Non-pigmented ciliary epithelial cell (primary cell): Measurements from ENCODE around the gene NPR1.
"Not testable (repeated sequence)": the region's sequence is repeated elsewhere in the genome, so short reads cannot be mapped to it uniquely, and the experiment has no call there.

ENCODE experiments used
- DNase-seq: peaks from one replicate; pipeline ENCODE4 v3.0.0-alpha.2; 2010; ENCODE audit warnings: low read depth

Gene NPR1

GRCh38 chr1:153682730-153683129 lies 4.2 kb downstream of the NPR1 start:
- no peak for DNase-seq

GRCh38 chr1:153683854-153684253 lies 5.4 kb downstream of the NPR1 start:
- DNase-seq: no peak

GRCh38 chr1:153684892-153685291 lies 6.4 kb downstream of the NPR1 start:
- DNase-seq: no peak

GRCh38 chr1:153685544-153686340 lies 7.3 kb downstream of the NPR1 start:
- no peak for DNase-seq

- DNase-seq: no peak
Observed at GRCh38 chr1:153687346-153688125, 9.0 kb downstream of the NPR1 start.

GRCh38 chr1:153688276-153688675 lies 9.8 kb downstream of the NPR1 start:
- DNase-seq: no peak

GRCh38 chr1:153688736-153689328 lies 10.3 kb downstream of the NPR1 start:
- DNase-seq: no peak

- no peak for DNase-seq
Observed at GRCh38 chr1:153693466-153693865, 15.0 kb downstream of the NPR1 start.

GRCh38 chr1:153696741-153697140 lies 18.3 kb downstream of the NPR1 start:
- no peak for DNase-seq

GRCh38 chr1:153697191-153698019 lies 18.9 kb downstream of the NPR1 start:
- no peak for DNase-seq

GRCh38 chr1:153698020-153698922 lies 19.8 kb downstream of the NPR1 start:
- no peak for DNase-seq

GRCh38 chr1:153698923-153699714 lies 20.6 kb downstream of the NPR1 start:
- no peak for DNase-seq

GRCh38 chr1:153699768-153700167 lies 21.3 kb downstream of the NPR1 start:
- no peak for DNase-seq

GRCh38 chr1:153705484-153705883 lies 27.0 kb downstream of the NPR1 start:
- no peak for DNase-seq

GRCh38 chr1:153711026-153711425 lies 32.5 kb downstream of the NPR1 start:
- no peak for DNase-seq

GRCh38 chr1:153716211-153716610 lies 37.7 kb downstream of the NPR1 start:
- DNase-seq: not testable (repeated sequence)

GRCh38 chr1:153717330-153717729 lies 38.8 kb downstream of the NPR1 start:
- DNase-seq: no peak

- DNase-seq: no peak
Observed at GRCh38 chr1:153723687-153724086, 45.2 kb downstream of the NPR1 start.

- not testable (repeated sequence) for DNase-seq
Observed at GRCh38 chr1:153724634-153725033, 46.1 kb downstream of the NPR1 start.
